Mammary epithelial cell (primary cell): ENCODE measurements around the gene ARCN1.

Source experiments
- CTCF ChIP-seq, 2 donors: IDR thresholded peaks in 1 of 2; conservative IDR thresholded peaks in 1 of 2; 2 replicates each; pipeline ENCODE4 v1.5.1; 2011 to 2012; ENCODE audit warnings: inconsistent platforms in 2 of 2, low read length in 2 of 2, mild to moderate bottlenecking in 2 of 2, control low read depth in 1 of 2, low read depth in 1 of 2; ENCODE audit not compliant: insufficient read depth in 1 of 2; ENCODE audit errors: extremely low read depth in 1 of 2
- EZH2 ChIP-seq: IDR thresholded peaks from 2 replicates; pipeline ENCODE4 v1.6.1; 2012; ENCODE audit warnings: low read length, inconsistent platforms, borderline replicate concordance

- TF ChIP-seq CTCF (conservative IDR thresholded peaks at IDR 0.05 in 1 of 2, IDR thresholded peaks at IDR 0.05 in 1 of 2; ENCODE audit: extremely low read depth in 1 of 2, insufficient read depth in 1 of 2, low read depth in 1 of 2, low read length in 2 of 2) (no peak), EZH2 (no peak)
Observed at GRCh38 chr11:118633979-118634378, 61.8 kb downstream of the ARCN1 start.
